ENCODE results near the gene SLC6A2. TPM values are rescaled to one million over a fixed set of nuclear protein-coding genes. Genes with fewer than 3 reads are reported as not detected.

SLC6A2 gene
- total RNA-seq, 3 donors from 2014 or later (not counting 1 experiment from before 2014, with no cell fraction given), result not detected

DNA sequence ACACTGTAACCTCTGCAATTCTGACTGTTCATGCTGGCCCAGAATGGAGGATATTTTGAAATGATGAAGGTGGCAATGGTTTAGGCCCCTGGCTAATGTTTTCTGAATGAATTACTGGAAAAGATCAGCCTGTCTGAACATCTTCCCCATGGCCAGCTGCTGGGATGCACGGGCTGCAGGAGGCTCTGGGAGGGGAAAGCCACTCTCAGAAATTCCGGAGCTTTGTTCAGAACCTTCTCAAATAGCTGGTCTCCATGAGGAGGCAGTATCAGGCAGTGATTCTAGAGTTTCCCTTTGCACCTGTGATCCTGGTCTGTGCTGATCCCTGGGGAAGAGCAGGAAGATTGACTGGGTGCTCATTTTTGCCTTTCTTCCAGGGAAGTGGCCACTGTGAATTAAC, 5.0 kb downstream of the SLC6A2 start:
- H3K4me3 Mint-ChIP-seq, result no peak overlapping the region
- DNase-seq (no peak), ATAC-seq (no peak)
- TF ChIP-seq, protein P1, sequence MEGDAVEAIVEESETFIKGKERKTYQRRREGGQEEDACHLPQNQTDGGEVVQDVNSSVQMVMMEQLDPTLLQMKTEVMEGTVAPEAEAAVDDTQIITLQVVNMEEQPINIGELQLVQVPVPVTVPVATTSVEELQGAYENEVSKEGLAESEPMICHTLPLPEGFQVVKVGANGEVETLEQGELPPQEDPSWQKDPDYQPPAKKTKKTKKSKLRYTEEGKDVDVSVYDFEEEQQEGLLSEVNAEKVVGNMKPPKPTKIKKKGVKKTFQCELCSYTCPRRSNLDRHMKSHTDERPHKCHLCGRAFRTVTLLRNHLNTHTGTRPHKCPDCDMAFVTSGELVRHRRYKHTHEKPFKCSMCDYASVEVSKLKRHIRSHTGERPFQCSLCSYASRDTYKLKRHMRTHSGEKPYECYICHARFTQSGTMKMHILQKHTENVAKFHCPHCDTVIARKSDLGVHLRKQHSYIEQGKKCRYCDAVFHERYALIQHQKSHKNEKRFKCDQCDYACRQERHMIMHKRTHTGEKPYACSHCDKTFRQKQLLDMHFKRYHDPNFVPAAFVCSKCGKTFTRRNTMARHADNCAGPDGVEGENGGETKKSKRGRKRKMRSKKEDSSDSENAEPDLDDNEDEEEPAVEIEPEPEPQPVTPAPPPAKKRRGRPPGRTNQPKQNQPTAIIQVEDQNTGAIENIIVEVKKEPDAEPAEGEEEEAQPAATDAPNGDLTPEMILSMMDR (IDR thresholded peaks at IDR 0.05), result no peak
- 77% methylated on average over 2 of the region's 2 CpGs for WGBS (ENCODE audit: insufficient coverage)
- intact Hi-C loops (cut with micrococcal nuclease), result no loop called here
- no peaks in the 10 kb centered on the region for H3K9me3 Mint-ChIP-seq
- Histone ChIP-seq H3K27me3 (ENCODE audit: control insufficient read depth, insufficient read depth, low read length) (no peaks in the 10 kb centered on the region), H3K27ac (ENCODE audit: low read length) (no peak overlapping the region), H3K36me3 (ENCODE audit: control insufficient read depth, insufficient read depth, low read length) (no peaks in the 10 kb centered on the region), H3K9me3 (ENCODE audit: control insufficient read depth, insufficient read depth, low read length) (no peaks in the 10 kb centered on the region), H3K4me3 (ENCODE audit: low read length) (no peak overlapping the region), H3K4me1 (ENCODE audit: control insufficient read depth, insufficient read depth, low read length) (no peaks in the 10 kb centered on the region)
- H3K27me3 Mint-ChIP-seq (ENCODE audit: low read depth in 2 of 2), result peaks cover 8% of the 10 kb centered on the region in 2 donors
- no peaks in the 10 kb centered on the region for H3K4me1 Mint-ChIP-seq
- H3K27ac Mint-ChIP-seq, result no peak overlapping the region
- no peaks in the 10 kb centered on the region for H3K36me3 Mint-ChIP-seq

DNA sequence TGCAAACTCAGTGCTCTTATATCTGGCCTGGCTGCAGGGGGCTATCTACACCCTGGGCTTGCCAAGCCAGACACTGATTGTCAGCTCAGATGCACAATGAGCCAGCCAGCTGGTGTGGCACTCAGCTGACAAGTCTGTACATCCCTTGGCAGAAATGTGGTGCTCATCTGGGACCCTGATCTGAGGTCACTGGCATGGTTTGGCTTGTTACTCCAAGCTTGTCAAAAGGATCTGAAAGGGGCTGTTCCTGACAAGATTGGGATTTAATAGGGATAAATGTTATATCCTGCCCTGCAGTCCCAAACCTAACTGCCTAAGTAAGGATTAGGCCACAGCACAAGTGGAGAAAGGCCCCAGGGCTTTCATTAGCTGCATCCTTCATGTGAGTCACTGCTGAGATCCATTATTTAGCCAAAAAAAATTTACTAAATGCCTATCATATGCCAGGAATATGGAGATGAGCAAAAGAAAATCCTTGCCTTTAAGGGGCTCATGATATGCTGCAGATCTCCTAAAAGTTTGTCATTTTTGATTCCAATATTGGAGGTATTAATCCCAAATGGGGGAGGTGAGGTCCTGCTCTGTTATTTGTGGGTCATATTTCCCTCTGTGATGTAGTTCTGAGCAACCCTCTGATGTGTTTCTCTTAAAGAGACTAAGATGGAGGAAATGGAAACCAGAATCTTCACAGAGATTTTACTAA, 6.3 kb downstream of the SLC6A2 start:
- TF ChIP-seq, protein P1 (IDR thresholded peaks at IDR 0.05), result no peak
- DNase-seq (no peak), ATAC-seq (no peak)
- H3K9me3 ChIP-seq (ENCODE audit: control insufficient read depth, insufficient read depth, low read length), result no peaks in the 10 kb centered on the region
- no peak overlapping the region for H3K27ac Mint-ChIP-seq
- no peak overlapping the region for H3K27ac ChIP-seq (ENCODE audit: low read length)
- H3K4me1 Mint-ChIP-seq, result no peaks in the 10 kb centered on the region
- no peaks in the 10 kb centered on the region for H3K36me3 ChIP-seq (ENCODE audit: control insufficient read depth, insufficient read depth, low read length)
- H3K36me3 Mint-ChIP-seq, result no peaks in the 10 kb centered on the region
- H3K4me3 ChIP-seq (ENCODE audit: low read length), result no peak overlapping the region
- H3K27me3 Mint-ChIP-seq (ENCODE audit: low read depth in 2 of 2), result peaks cover 2 to 4% of the 10 kb centered on the region in 2 donors
- H3K4me3 Mint-ChIP-seq, result no peak overlapping the region
- intact Hi-C loops (cut with micrococcal nuclease), result no loop called here
- no peaks in the 10 kb centered on the region for H3K4me1 ChIP-seq (ENCODE audit: control insufficient read depth, insufficient read depth, low read length)
- H3K9me3 Mint-ChIP-seq, result no peaks in the 10 kb centered on the region
- H3K27me3 ChIP-seq (ENCODE audit: control insufficient read depth, insufficient read depth, low read length), result no peaks in the 10 kb centered on the region

DNA sequence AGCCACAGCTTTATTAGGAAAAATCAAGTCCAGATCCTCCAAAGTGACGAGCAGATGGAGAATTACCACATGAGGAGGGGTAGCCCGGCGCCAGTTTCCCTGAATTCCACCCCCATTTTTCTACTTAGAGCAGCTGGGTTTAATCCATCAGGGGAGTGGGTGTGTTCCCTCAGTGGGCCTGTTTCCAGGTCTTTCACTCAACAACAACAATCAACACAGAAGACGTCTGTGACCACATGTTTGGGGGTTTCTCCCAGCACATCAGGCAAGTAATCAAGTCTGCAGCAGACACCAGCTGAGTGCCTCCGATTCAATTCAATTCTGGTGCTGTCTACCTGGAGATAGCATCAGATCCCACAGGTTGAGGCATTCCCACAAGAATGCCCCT, 6.8 kb downstream of the SLC6A2 start:
- WGBS (ENCODE audit: insufficient coverage), result 86% methylated on average over 4 of the region's 5 CpGs
- TF ChIP-seq, protein P1 (IDR thresholded peaks at IDR 0.05), result no peak

DNA sequence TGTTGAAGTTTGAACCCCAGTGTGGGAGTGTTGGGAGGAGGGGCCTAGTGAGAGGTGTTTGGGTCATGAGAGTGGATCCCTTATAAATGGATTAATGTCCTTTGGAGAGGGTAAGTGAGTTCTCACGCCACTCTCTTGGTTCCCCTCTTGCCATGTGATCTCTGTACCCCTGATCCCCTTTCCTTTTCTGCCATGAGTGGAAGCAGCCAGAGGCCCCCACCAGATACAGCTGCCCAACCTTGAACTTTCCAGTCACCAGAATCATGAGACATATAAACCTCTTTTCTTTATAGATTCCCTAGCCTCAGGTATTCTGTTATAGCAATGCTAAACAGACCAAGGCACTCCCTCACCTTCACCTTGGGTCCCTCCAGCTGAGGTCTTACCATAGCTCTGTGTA, 7.4 kb downstream of the SLC6A2 start:
- intact Hi-C loops (cut with micrococcal nuclease), result no loop called here
- H3K4me3 Mint-ChIP-seq, result no peak overlapping the region
- Histone ChIP-seq H3K27me3 (ENCODE audit: control insufficient read depth, insufficient read depth, low read length) (no peaks in the 10 kb centered on the region), H3K9me3 (ENCODE audit: control insufficient read depth, insufficient read depth, low read length) (no peaks in the 10 kb centered on the region), H3K4me1 (ENCODE audit: control insufficient read depth, insufficient read depth, low read length) (no peaks in the 10 kb centered on the region), H3K4me3 (ENCODE audit: low read length) (no peak overlapping the region), H3K27ac (ENCODE audit: low read length) (no peak overlapping the region), H3K36me3 (ENCODE audit: control insufficient read depth, insufficient read depth, low read length) (no peaks in the 10 kb centered on the region)
- WGBS (ENCODE audit: insufficient coverage), result no CpG with 5 or more reads among the region's 1 CpG
- H3K27ac Mint-ChIP-seq, result no peak overlapping the region
- DNase-seq, result no peak
- no peaks in the 10 kb centered on the region for H3K36me3 Mint-ChIP-seq
- peaks cover 0 to 3% of the 10 kb centered on the region in 2 donors for H3K27me3 Mint-ChIP-seq (ENCODE audit: low read depth in 2 of 2)
- no peak for ATAC-seq
- no peaks in the 10 kb centered on the region for H3K9me3 Mint-ChIP-seq
- H3K4me1 Mint-ChIP-seq, result no peaks in the 10 kb centered on the region
- TF ChIP-seq, protein P1 (IDR thresholded peaks at IDR 0.05), result no peak

More for the DNA sequence above, 6.8 kb downstream of the SLC6A2 start:
- no peaks in the 10 kb centered on the region for H3K4me1 ChIP-seq (ENCODE audit: control insufficient read depth, insufficient read depth, low read length)
- Mint-ChIP-seq H3K9me3 (no peaks in the 10 kb centered on the region), H3K27ac (no peak overlapping the region), H3K27me3 (ENCODE audit: low read depth in 2 of 2) (peaks cover 0 to 3% of the 10 kb centered on the region in 2 donors), H3K36me3 (no peaks in the 10 kb centered on the region), H3K4me3 (no peak overlapping the region), H3K4me1 (no peaks in the 10 kb centered on the region)
- DNase-seq, result no peak
- intact Hi-C loops (cut with micrococcal nuclease), result no loop called here
- H3K36me3 ChIP-seq (ENCODE audit: control insufficient read depth, insufficient read depth, low read length), result no peaks in the 10 kb centered on the region
- no peaks in the 10 kb centered on the region for H3K27me3 ChIP-seq (ENCODE audit: control insufficient read depth, insufficient read depth, low read length)
- no peak for ATAC-seq
- no peak overlapping the region for H3K27ac ChIP-seq (ENCODE audit: low read length)
- no peak overlapping the region for H3K4me3 ChIP-seq (ENCODE audit: low read length)
- H3K9me3 ChIP-seq (ENCODE audit: control insufficient read depth, insufficient read depth, low read length), result no peaks in the 10 kb centered on the region
